Fibroblast of pulmonary artery (primary cell): ENCODE data around the gene ME3.

Source experiments
- DNase-seq: peaks from one replicate; pipeline ENCODE4 v3.0.0-alpha.2; 2010; ENCODE audit warnings: low read depth
- H3K4me3 ChIP-seq: replicated peaks from 2 replicates; pipeline ENCODE4 v1.5.1; 2011; ENCODE audit warnings: low read depth, mild to moderate bottlenecking, control low read depth, low read length, moderate library complexity
- CTCF ChIP-seq: IDR thresholded peaks from 2 replicates; pipeline ENCODE4 v1.5.1; 2011; ENCODE audit warnings: mild to moderate bottlenecking, control low read depth, low read length, inconsistent platforms; ENCODE audit errors: missing control alignments

Gene ME3

DNA sequence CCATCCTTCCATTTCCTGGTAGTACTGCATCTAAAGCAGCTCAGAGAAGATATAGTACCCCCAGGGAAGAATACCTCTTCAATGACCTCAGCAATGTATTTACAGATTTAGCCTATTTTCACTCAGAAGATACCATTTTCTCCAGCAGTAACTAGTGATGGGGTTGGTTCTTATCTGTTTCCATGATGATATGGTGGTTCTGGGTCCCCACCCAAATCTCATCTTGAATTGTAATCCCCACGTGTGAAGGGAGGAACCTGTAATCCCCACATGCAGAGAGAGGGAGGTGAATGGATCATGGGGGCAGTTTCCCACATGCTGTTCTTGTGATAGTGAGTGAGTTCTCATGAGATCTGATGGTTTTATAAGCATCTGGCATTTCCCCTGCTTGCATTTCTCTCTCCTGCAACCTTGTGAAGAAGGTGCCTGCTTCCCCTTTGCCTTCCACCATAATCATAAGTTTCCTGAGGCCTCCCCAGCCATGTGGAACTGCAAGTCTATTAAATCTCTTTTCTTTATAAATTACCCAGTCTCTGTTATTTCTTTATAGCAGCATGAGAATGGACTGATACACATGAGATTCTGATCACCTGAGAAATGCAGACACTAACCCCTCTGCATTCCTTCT is 158.6 kb downstream of the ME3 start:
- DNase-seq: no peak
- no peak overlapping the region for H3K4me3 ChIP-seq
- TF ChIP-seq CTCF: no peak

- H3K4me3 ChIP-seq: no peak overlapping the region
- no peak for DNase-seq
- TF ChIP-seq CTCF: no peak
Observed at GRCh38 chr11:86513138-86513537, 159.3 kb downstream of the ME3 start.

GRCh38 chr11:86511086-86511551 is 161.3 kb downstream of the ME3 start:
- DNase-seq: peak; percentile 74

GRCh38 chr11:86510674-86511073 is 161.7 kb downstream of the ME3 start:
- TF ChIP-seq CTCF: no peak
- H3K4me3 ChIP-seq: no peak overlapping the region
- no peak for DNase-seq

More at GRCh38 chr11:86511086-86511551, 161.3 kb downstream of the ME3 start:
- no peak for TF ChIP-seq CTCF
- H3K4me3 ChIP-seq: no peak overlapping the region

GRCh38 chr11:86510097-86510496 is 162.3 kb downstream of the ME3 start:
- no peak for DNase-seq
- TF ChIP-seq CTCF: no peak
- no peak overlapping the region for H3K4me3 ChIP-seq

- H3K4me3 ChIP-seq: no peak overlapping the region
- DNase-seq: no peak
Observed at GRCh38 chr11:86509588-86509974, 162.8 kb downstream of the ME3 start.

More at GRCh38 chr11:86509588-86509974, 162.8 kb downstream of the ME3 start:
- TF ChIP-seq CTCF: no peak
